Body of pancreas (tissue), 4 donors: ENCODE data around the gene DCAF8.

ENCODE experiments used
- POLR2A ChIP-seq, 3 donors: fragments of 450-650 bp; IDR thresholded peaks; one replicate each; pipeline ENCODE4 v1.6.1; 2016; ENCODE audit warnings: antibody characterized with exemption in 3 of 3, mild to moderate bottlenecking in 2 of 3
- TF ChIP-seq, protein P1 (sequence below), 7 experiments: fragments of 450-650 bp in 4 of 7; fragments of 200-600 bp in 3 of 7; sonication (generic) in 3 of 7; IDR thresholded peaks; one replicate each; pipeline ENCODE4 v1.5.1; 2016 to 2019; ENCODE audit warnings: antibody characterized with exemption in 7 of 7

GRCh38 chr1:160192234-160192633 is 70.1 kb downstream of the DCAF8 start:
- TF ChIP-seq, protein P1, sequence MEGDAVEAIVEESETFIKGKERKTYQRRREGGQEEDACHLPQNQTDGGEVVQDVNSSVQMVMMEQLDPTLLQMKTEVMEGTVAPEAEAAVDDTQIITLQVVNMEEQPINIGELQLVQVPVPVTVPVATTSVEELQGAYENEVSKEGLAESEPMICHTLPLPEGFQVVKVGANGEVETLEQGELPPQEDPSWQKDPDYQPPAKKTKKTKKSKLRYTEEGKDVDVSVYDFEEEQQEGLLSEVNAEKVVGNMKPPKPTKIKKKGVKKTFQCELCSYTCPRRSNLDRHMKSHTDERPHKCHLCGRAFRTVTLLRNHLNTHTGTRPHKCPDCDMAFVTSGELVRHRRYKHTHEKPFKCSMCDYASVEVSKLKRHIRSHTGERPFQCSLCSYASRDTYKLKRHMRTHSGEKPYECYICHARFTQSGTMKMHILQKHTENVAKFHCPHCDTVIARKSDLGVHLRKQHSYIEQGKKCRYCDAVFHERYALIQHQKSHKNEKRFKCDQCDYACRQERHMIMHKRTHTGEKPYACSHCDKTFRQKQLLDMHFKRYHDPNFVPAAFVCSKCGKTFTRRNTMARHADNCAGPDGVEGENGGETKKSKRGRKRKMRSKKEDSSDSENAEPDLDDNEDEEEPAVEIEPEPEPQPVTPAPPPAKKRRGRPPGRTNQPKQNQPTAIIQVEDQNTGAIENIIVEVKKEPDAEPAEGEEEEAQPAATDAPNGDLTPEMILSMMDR (IDR thresholded peaks at IDR 0.05), result no peak
- no peak for TF ChIP-seq POLR2A (IDR thresholded peaks at IDR 0.05)
